Peyer's patch (tissue), 4 donors: Measurements from ENCODE around the gene RSRC1.

ENCODE experiments used
- CTCF ChIP-seq, 6 experiments: fragments of 450-650 bp in 4 of 6; fragments of 200-600 bp in 2 of 6; sonication (generic) in 1 of 6; IDR thresholded peaks; one replicate each; pipeline ENCODE4 v1.5.1; 2017 to 2019; ENCODE audit warnings: antibody characterized with exemption in 6 of 6, mild to moderate bottlenecking in 3 of 6, moderate library complexity in 1 of 6
- POLR2A ChIP-seq, 2 donors: fragments of 450-650 bp; IDR thresholded peaks; one replicate each; pipeline ENCODE4 v1.5.1; 2017; ENCODE audit warnings: antibody characterized with exemption in 2 of 2, mild to moderate bottlenecking in 2 of 2, moderate library complexity in 2 of 2

GRCh38 chr3:158430968-158431367 lies 321.1 kb downstream of the RSRC1 start:
- TF ChIP-seq CTCF (IDR thresholded peaks at IDR 0.05), result no peak
- no peak for TF ChIP-seq POLR2A (IDR thresholded peaks at IDR 0.05)
